Stimulated activated CD4-positive, alpha-beta T cell treated with anti-CD3 and anti-CD28 coated beads, Interleukin-4, amount 100 ng/mL, for 1 hour (primary cell): ENCODE data around the gene SLC27A1.
"Not testable (repeated sequence)": the region's sequence is repeated elsewhere in the genome, so short reads cannot be mapped to it uniquely, and the experiment has no call there.

ENCODE experiments used
- DNase-seq: peaks from one replicate; pipeline ENCODE4 v3.0.0-alpha.2; 2020

The SLC27A1 gene

GRCh38 chr19:17487284-17488121 is 17.2 kb downstream of the SLC27A1 start:
- no peak for DNase-seq

- peak; percentile 79 for DNase-seq
These were observed 18.5 kb downstream of the SLC27A1 start for GRCh38 chr19:17488593-17489391.

GRCh38 chr19:17489392-17490030 is 19.2 kb downstream of the SLC27A1 start:
- DNase-seq = no peak

DNA sequence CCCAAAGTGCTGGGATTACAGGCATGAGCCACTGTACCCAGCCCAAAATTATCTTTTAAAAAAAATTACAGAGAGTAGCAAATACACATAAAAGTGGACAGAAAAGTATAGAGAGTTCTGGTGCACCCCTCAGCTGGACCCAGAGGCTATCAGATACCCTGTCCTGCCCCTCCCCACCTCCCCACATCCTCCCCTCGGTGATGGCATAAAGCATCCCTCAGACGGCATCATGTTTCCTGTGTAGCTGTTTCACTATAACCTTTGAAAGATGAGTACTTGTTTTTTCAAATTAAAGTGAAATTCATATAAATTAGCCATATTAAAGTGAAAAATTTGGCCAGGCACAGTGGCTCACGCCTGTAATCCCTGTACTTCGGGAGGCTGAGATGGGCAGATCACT is 20.1 kb downstream of the SLC27A1 start:
- DNase-seq = no peak

DNA sequence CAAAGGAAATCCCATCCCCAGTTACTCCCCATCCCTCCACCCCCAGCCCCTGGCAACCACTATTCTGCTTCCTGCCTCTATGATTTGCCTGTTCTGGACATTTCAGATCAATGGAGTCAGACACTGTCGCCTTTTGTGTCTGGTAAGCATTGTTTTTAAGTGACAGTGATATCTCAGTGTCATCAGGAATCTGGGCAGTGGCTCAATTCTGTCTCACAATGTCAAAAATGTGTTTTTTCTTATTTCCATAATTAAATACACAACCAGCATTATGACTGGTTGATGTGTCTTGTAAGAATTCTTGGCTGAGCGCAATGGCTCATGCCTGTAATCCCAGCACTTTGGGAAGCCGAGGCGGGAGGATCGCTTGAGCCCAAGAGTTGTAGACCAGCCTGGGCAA is 21.0 kb downstream of the SLC27A1 start:
- no peak for DNase-seq

DNA sequence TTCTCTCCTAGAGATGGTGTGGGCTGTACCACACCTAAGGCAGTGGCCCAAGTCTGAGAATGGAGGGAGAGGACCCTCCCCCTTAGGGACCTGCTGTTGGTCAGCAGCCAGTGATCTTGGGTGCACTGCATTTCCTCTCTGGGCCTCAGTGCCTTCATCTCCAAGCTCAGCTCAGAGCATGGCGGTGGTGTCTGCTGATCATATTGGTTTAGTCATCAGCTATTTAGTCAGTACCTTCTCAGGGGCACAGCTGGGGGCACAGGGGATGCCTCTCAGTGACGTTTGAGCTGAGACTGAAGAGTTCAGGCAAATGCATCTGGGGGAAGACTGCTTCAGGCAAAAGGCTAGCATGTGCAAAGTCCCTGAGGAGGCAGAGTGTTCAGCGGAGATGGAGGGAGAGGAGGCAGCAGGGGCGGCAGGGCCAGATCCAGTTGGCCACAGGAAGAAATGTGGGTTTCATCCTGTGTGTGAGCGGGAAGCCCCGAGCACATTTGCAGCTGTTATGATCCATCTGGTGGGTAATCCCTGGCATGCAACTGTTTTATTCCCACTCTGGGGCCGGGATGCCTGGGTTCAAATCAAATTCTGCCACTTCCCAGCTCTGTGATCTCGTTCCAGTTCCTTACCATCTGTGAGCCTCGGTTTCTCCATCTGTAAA is 25.4 kb downstream of the SLC27A1 start:
- DNase-seq = no peak

GRCh38 chr19:17496337-17496997 is 26.1 kb downstream of the SLC27A1 start:
- DNase-seq = peak; percentile 82

DNA sequence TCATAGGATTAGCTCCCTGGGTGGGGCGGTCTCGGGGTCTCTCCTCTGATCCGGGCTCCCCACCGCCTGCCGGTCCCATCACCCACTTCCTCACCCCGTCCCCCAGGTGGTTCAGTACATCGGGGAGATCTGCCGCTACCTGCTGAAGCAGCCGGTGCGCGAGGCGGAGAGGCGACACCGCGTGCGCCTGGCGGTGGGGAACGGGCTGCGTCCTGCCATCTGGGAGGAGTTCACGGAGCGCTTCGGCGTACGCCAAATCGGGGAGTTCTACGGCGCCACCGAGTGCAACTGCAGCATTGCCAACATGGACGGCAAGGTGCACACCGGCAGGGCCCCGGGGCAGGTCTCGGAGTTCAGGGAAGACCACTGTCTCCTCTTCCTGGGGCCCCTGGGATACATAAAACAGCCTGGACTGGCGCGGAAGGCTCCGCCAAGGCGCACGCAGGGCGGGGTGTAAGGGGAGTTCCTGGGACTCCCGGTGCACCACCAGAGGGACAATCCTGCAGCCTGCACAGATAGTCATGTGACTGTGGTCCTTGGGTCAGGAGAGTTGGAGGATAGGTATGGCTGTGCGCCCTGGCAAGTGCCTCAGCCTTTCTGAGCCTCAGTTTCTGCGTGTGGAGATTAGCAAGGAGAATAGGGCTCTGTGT is 26.9 kb downstream of the SLC27A1 start:
- no peak for DNase-seq

DNA sequence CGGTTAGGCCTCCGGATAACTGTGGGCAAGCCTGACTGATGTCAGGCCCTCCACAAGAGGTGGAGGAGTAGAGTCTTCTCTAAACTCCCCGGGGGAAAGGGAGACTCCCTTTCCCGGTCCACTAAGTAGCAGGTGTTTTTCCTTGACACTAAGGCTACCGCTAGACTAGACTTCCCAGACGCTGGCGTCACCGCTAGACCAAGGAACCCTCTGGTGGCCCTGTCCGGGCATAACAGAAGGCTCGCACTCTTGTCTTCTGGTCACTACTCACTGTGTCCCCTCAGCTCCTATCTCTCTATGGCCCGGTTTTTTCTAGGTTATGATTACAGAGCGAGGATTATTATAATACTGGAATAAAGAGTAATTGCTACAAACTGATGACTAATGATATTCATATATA is 28.7 kb downstream of the SLC27A1 start:
- not testable (repeated sequence) for DNase-seq

DNA sequence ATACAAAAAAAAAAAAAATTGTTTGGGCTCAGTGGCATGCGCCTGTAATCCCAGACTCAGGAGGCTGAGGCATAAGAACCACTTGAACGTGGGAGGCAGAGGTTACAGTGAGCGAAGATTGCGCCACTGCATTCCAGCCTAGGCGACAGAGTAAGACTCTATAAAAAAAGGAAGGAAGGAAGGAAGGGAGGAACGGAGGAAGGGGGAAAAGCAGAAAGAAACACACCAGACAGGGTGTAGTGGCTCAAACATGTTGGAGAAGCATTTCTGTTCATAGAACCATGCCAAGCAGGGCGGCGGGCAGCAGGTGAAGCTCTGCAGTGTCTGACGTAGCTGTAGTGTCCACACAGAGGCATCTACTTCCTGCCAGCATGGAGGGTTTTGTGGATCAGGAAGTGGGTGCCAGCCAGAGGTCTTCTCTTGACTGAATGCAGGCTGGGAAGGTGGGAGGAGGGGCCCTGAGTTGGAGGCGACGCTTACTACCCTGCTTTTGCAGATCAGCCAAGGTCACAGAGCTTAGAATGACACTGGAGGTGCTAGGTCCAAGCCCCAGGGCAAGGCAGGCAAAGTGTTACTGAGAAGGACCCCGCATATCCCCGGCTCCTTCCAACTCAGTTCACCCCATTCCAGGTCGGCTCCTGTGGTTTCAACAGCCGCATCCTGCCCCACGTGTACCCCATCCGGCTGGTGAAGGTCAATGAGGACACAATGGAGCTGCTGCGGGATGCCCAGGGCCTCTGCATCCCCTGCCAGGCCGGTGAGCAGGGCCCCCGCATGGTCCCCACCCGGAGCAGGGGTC is 29.5 kb downstream of the SLC27A1 start:
- no peak for DNase-seq

DNA sequence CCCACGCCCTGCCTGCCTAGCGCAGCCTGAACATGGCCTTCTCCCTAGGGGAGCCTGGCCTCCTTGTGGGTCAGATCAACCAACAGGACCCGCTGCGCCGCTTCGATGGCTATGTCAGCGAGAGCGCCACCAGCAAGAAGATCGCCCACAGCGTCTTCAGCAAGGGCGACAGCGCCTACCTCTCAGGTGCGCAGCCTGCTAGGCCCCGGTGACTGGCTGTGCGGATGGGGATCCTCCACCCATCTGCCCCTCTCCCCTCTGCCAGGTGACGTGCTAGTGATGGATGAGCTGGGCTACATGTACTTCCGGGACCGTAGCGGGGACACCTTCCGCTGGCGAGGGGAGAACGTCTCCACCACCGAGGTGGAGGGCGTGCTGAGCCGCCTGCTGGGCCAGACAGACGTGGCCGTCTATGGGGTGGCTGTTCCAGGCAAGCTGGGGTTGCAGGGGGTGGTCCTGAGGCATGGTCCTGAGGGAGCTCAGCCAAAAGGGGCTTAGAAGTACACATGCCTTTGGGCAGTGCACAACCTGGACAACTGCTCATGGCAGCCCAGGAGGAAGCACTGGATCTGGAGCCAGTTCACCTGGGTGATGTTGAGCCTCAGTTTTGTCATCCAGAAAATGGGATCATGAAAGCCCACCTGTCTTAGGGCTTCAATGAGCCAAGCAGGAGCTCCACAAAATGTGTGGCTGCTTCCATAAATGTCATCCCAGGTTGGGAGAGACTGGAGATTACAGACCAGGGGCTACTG is 30.3 kb downstream of the SLC27A1 start:
- no peak for DNase-seq

DNA sequence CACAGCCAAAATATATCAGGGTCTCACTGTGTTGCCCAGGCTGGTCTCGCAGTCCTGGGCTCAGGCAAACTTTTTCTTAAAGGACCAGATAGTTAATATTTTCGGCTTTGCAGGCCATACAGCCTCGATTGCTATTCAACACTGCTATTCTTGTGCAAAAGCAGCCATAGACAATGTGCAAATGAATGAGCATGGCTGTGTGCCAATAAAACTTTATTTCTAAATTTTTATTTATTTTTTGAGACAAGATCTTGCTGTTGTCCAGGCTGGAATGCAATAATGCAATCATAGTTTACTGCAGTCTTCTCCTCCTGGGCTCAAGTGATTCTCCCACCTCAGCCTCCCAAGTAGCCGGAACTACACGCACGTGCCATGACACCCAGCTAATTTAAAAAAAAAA is 32.9 kb downstream of the SLC27A1 start:
- no peak for DNase-seq

- DNase-seq = no peak
These were observed 33.7 kb downstream of the SLC27A1 start for GRCh38 chr19:17504030-17504429.

DNA sequence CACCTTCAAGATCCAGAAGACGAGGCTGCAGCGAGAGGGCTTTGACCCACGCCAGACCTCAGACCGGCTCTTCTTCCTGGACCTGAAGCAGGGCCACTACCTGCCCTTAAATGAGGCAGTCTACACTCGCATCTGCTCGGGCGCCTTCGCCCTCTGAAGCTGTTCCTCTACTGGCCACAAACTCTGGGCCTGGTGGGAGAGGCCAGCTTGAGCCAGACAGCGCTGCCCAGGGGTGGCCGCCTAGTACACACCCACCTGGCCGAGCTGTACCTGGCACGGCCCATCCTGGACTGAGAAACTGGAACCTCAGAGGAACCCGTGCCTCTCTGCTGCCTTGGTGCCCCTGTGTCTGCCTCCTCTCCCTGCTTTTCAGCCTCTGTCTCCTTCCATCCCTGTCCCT is 34.1 kb downstream of the SLC27A1 start:
- no peak for DNase-seq

DNA sequence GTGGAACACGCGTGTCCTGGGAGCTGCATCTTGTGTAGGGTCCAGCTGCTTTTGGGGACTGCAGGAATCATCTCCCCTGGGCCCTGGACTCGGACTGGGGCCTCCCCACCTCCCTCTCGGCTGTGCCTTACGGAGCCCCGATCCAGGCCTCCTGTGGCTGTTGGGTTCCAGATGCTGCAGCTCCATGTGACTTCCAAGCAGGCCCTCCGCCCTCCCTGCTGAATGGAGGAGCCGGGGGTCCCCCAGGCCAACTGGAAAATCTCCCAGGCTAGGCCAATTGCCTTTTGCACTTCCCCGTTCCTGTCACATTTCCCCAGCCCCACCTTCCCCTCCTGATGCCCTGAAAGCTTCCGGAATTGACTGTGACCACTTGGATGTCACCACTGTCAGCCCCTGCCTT is 34.9 kb downstream of the SLC27A1 start:
- no peak for DNase-seq

DNA sequence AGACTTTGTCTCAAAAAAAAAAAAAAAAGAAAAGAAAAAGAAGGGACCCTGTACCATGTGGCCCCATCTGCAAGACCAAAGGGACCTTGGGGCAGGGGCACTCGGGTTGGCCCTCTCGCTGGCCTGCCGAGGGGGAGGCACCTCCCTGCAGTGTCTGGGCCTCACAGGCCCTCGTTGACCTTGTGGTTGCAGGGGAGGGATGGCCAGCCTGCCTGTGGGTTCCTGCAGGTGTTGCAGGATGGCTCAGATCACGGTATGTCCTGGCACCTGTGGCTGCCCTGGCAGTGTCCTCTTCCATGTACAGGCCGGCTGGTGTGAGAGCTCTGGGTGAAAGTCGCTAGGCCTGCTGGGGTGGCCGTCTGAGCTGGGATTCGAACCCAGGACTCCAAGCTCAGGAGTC is 36.4 kb downstream of the SLC27A1 start:
- DNase-seq = no peak

- DNase-seq = not testable (repeated sequence)
These were observed 38.2 kb downstream of the SLC27A1 start for GRCh38 chr19:17508558-17508933.

DNA sequence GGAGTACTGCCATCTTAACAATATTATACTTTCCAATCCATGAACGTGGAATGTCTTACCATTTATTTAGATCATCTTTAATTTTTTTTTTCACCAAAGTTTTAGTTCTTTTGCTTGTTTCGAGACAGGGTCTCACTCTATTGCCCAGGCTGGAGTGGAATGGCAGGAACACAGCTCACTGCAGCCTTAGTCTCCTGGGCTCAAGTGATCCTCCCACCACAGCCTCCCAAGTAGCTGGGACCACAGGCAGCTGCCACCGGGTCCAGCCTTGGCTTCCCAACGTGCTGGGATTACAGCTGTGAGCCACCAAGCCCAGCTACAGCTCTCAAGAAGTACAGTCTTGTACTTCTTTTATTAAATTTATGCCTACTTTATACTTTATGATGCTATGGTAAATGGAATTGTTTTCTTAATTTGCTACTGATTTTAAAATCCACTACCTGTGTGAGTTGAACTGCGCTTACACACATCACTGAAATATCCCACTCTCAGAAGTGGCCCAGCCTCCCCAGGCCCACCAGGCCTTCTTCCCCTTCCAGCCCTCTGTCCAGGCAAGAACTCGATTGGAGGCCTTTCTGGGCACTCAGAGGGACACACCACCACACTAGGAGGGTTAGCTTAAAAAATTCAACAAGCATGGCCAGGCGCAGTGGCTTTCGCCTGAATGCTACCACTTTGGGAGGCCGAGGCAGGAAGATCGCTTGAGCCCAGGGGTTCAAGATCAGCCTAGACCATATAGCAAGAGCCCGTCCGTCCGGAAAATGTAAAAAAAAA is 40.1 kb downstream of the SLC27A1 start:
- DNase-seq = no peak

GRCh38 chr19:17511724-17512573 is 41.6 kb downstream of the SLC27A1 start:
- DNase-seq = peak; percentile 82
